HG03066 (cell line): ENCODE measurements around the gene BNC2.
"Not testable (repeated sequence)": the region's sequence is repeated elsewhere in the genome, so short reads cannot be mapped to it uniquely, and the experiment has no call there.

Experiments used
- ATAC-seq: cut with Tn5 transposase; IDR thresholded peaks from one replicate; pipeline ENCODE4 v1.9.1; 2021; ENCODE audit warnings: low read depth; ENCODE audit not compliant: unreplicated experiment

BNC2 gene

GRCh38 chr9:16870596-16871335 is at the start of gene BNC2:
Gene BNC2 (minus strand): TSS chr9:16870670. CDS start chr9:16870648, 22 bp downstream.
- no peak for ATAC-seq

- no peak for ATAC-seq
Observed at GRCh38 chr9:16918920-16919319, 48.5 kb upstream of the BNC2 start.

- ATAC-seq = no peak
Observed at GRCh38 chr9:16915126-16915831, 44.8 kb upstream of the BNC2 start.

- ATAC-seq = no peak
Observed at GRCh38 chr9:16912197-16912596, 41.7 kb upstream of the BNC2 start.

- not testable (repeated sequence) for ATAC-seq
Observed at GRCh38 chr9:16908206-16908605, 37.7 kb upstream of the BNC2 start.

GRCh38 chr9:16904655-16905054 is 34.2 kb upstream of the BNC2 start:
- no peak for ATAC-seq

GRCh38 chr9:16901590-16901989 is 31.1 kb upstream of the BNC2 start:
- no peak for ATAC-seq

- no peak for ATAC-seq
Observed at GRCh38 chr9:16899606-16900005, 29.1 kb upstream of the BNC2 start.

- no peak for ATAC-seq
Observed at GRCh38 chr9:16898464-16898863, 28.0 kb upstream of the BNC2 start.

- ATAC-seq = no peak
Observed at GRCh38 chr9:16888594-16888993, 18.1 kb upstream of the BNC2 start.

- no peak for ATAC-seq
Observed at GRCh38 chr9:16885931-16886330, 15.5 kb upstream of the BNC2 start.

GRCh38 chr9:16884952-16885513 is 14.6 kb upstream of the BNC2 start:
- ATAC-seq = no peak

- ATAC-seq = no peak
Observed at GRCh38 chr9:16884373-16884772, 13.9 kb upstream of the BNC2 start.

GRCh38 chr9:16883586-16883985 is 13.1 kb upstream of the BNC2 start:
- no peak for ATAC-seq

GRCh38 chr9:16882440-16882839 is 12.0 kb upstream of the BNC2 start:
- not testable (repeated sequence) for ATAC-seq

GRCh38 chr9:16879416-16879815 is 8.9 kb upstream of the BNC2 start:
- ATAC-seq = no peak

- no peak for ATAC-seq
Observed at GRCh38 chr9:16877256-16877655, 6.8 kb upstream of the BNC2 start.

- no peak for ATAC-seq
Observed at GRCh38 chr9:16873126-16873802, 2.8 kb upstream of the BNC2 start.

GRCh38 chr9:16871336-16872151 is 1.1 kb upstream of the BNC2 start:
- no peak for ATAC-seq

GRCh38 chr9:16869882-16870595 is 431 bp downstream of the BNC2 start:
- no peak for ATAC-seq
